K562 (cell line): ENCODE results near the gene HGD. TPM values are rescaled to one million over a fixed set of nuclear protein-coding genes. Genes with fewer than 3 reads are reported as not detected.

Experiments
- ATAC-seq: fragments of 200-7000 bp; cut with Tn5 transposase; 3 replicates; pipeline ENCODE4 v1.9.1; 2020; ENCODE audit warnings: moderate library complexity
- BruUV-seq: library from RNA; stranded (reverse); fragments of 400-500 nt; replicated peaks from 2 replicates; lab custom pipeline; 2021; lab: Mats Ljungman, UMichigan
- CTCF ChIA-PET: fragments of 300-600 bp; formaldehyde crosslinking; extraction: SDS; loops from one replicate; lab custom pipeline; 2021; ENCODE audit warnings: low intra/inter-chr PET ratio; lab: Yijun Ruan, JAX
- POLR2A ChIA-PET: fragments of 300-600, 350-650 bp; sonication (Branson Sonifier 250); formaldehyde crosslinking; extraction: SDS; loops from one replicate; lab custom pipeline; 2021; ENCODE audit warnings: antibody characterized with exemption, inconsistent platforms; lab: Yijun Ruan, JAX
- DNase-seq, 4 experiments: peaks; one replicate each; pipeline versions ENCODE4 v3.0.0 to v3.0.0-alpha.2; 2011 to 2018; ENCODE audit warnings: low spot score in 3 of 4, mixed read lengths in 3 of 4; ENCODE audit errors: extremely low read depth in 1 of 4
- FAIRE-seq: peaks from 2 replicates; lab custom pipeline; 2011; peaks lifted over from hg19 to GRCh38; lab: Jason Lieb, UNC
- H2AFZ ChIP-seq: 2 replicates; pipeline ENCODE4 v1.6.0; 2011; ENCODE audit warnings: low read depth, low read length, control low read depth, inconsistent platforms
- H3K27ac ChIP-seq: fragments of 200-600 bp; 3 replicates; pipeline ENCODE4 v1.8.0; 2011; ENCODE audit warnings: low read depth, mild to moderate bottlenecking, control low read depth, inconsistent platforms, low read length, moderate library complexity, mixed read lengths; ENCODE audit errors: extremely low read depth
- H3K27me3 ChIP-seq, 2 experiments: fragments of 300-600 bp in 1 of 2; 2 replicates in 1 of 2; 3 replicates in 1 of 2; pipeline versions ENCODE4 v1.6.0 to v1.8.0; 2011; ENCODE audit warnings: inconsistent platforms in 2 of 2, low read length in 2 of 2, mild to moderate bottlenecking in 1 of 2, mixed read lengths in 1 of 2, moderate library complexity in 1 of 2; ENCODE audit not compliant: control insufficient read depth in 2 of 2, insufficient read depth in 2 of 2
- H3K36me3 ChIP-seq: fragments of 300-600 bp; 3 replicates; pipeline ENCODE4 v1.8.0; 2011; ENCODE audit warnings: mild to moderate bottlenecking, low read length, inconsistent platforms; ENCODE audit not compliant: control insufficient read depth, insufficient read depth
- H3K4me1 ChIP-seq, 2 experiments: fragments of 200-600 bp in 1 of 2; replicated peaks in 1 of 2; 2 replicates in 1 of 2; 3 replicates in 1 of 2; pipeline versions ENCODE4 v1.5.1 to v1.8.0; 2011; ENCODE audit warnings: inconsistent platforms in 2 of 2, low read length in 2 of 2, mild to moderate bottlenecking in 1 of 2, mixed read lengths in 1 of 2, moderate library complexity in 1 of 2; ENCODE audit not compliant: control insufficient read depth in 2 of 2, insufficient read depth in 2 of 2
- H3K4me2 ChIP-seq: 2 replicates; pipeline ENCODE4 v1.6.1; 2011; ENCODE audit warnings: low read length, control low read depth, inconsistent platforms, mixed read lengths; ENCODE audit not compliant: insufficient read depth
- H3K4me3 ChIP-seq: fragments of 200-600 bp; sonication (generic), shearing (Covaris generic); 2 replicates; pipeline ENCODE4 v1.5.1; 2016; ENCODE audit warnings: control low read depth, inconsistent platforms
- H3K79me2 ChIP-seq: fragments of 200-600 bp; 3 replicates; pipeline ENCODE4 v1.8.0; 2011; ENCODE audit warnings: low read length, inconsistent platforms; ENCODE audit not compliant: control insufficient read depth, insufficient read depth
- H3K9ac ChIP-seq, 2 experiments: 2 replicates each; pipeline versions ENCODE4 v1.6.0 to v1.6.1; 2011; ENCODE audit warnings: low read depth in 2 of 2, low read length in 2 of 2, control low read depth in 1 of 2, inconsistent platforms in 1 of 2, mild to moderate bottlenecking in 1 of 2, mixed read lengths in 1 of 2; ENCODE audit not compliant: insufficient read depth in 1 of 2
- H3K9me1 ChIP-seq: one replicate; pipeline ENCODE4 v1.6.0; 2011; ENCODE audit warnings: inconsistent platforms, mild to moderate bottlenecking, low read length, moderate library complexity; ENCODE audit not compliant: control insufficient read depth, insufficient read depth
- H3K9me3 ChIP-seq: replicated peaks from 2 replicates; pipeline ENCODE4 v1.5.1; 2011; ENCODE audit warnings: low read depth, low read length, inconsistent platforms; ENCODE audit not compliant: control insufficient read depth, insufficient read depth
- H4K20me1 ChIP-seq: replicated peaks from 2 replicates; pipeline ENCODE4 v1.6.1; 2011; ENCODE audit warnings: low read length, inconsistent platforms, mixed read lengths; ENCODE audit not compliant: control insufficient read depth, insufficient read depth
- ARID1B ChIP-seq: fragments of 450-650 bp; IDR thresholded peaks from 2 replicates; pipeline ENCODE4 v1.6.1; 2016; ENCODE audit warnings: antibody characterized with exemption, mild to moderate bottlenecking, inconsistent platforms
- BACH1 ChIP-seq: fragments of 200-800 bp; sonication (Bioruptor generic); IDR thresholded peaks from 2 replicates; pipeline ENCODE4 v1.6.1; 2016; ENCODE audit warnings: missing genetic modification characterization, missing compliant biosample characterization
- DACH1 ChIP-seq: fragments of 450-650 bp; IDR thresholded peaks from 2 replicates; pipeline ENCODE4 v1.6.1; 2018; ENCODE audit not compliant: partially characterized antibody
- GTF2E2 ChIP-seq: fragments of 200-800 bp; sonication (Bioruptor generic); IDR thresholded peaks from 2 replicates; pipeline ENCODE4 v1.6.1; 2016; ENCODE audit warnings: missing genetic modification characterization, missing compliant biosample characterization
- HMG20B ChIP-seq: fragments of 250-450 bp; sonication (Bioruptor Pico); IDR thresholded peaks from 2 replicates; pipeline ENCODE4 v1.5.0; 2021; ENCODE audit warnings: mild to moderate bottlenecking
- NEUROD1 ChIP-seq: fragments of 150-350 bp; IDR thresholded peaks from 2 replicates; pipeline ENCODE4 v1.6.1; 2014; ENCODE audit warnings: borderline replicate concordance, low read length, low read depth; ENCODE audit not compliant: partially characterized antibody
- NR2F6 ChIP-seq: fragments of 450-650 bp; formaldehyde crosslinking; IDR thresholded peaks from 2 replicates; pipeline ENCODE4 v1.4.0; 2020; ENCODE audit warnings: mild to moderate bottlenecking
- PHF21A ChIP-seq: fragments of 450-650 bp; IDR thresholded peaks from 2 replicates; pipeline ENCODE4 v1.6.1; 2017; ENCODE audit warnings: low read depth, borderline replicate concordance
- SIRT6 ChIP-seq: IDR thresholded peaks from one replicate; pipeline ENCODE4 v1.6.1; 2012; ENCODE audit warnings: low read depth, mild to moderate bottlenecking, control low read depth, inconsistent platforms, low read length, moderate library complexity
- SRSF9 ChIP-seq: fragments of 200-400 bp; formaldehyde crosslinking; IDR thresholded peaks from 2 replicates; pipeline ENCODE4 v1.6.1; 2017; ENCODE audit warnings: low read depth, low read length, borderline replicate concordance
- TGIF2 ChIP-seq: sonication (generic); formaldehyde crosslinking; IDR thresholded peaks from 2 replicates; pipeline ENCODE4 v1.8.1; 2022; ENCODE audit warnings: mild to moderate bottlenecking, missing genetic modification reagents, moderate library complexity
- WGBS: fragments of 100-300 bp; shearing (Covaris generic); methylation state at CpG from one replicate; pipeline ENCODE4 v1.1.6; 2016; ENCODE audit warnings: low coverage, mixed read lengths; ENCODE audit not compliant: insufficient coverage; ENCODE audit errors: missing lambda C conversion rate; 5-methylcytosine and 5-hydroxymethylcytosine counted together
- in situ Hi-C: fragments of 300-500 bp; cut with MboI; formaldehyde crosslinking; loops from 4 replicates; pipeline ENCODE4 v1.15.0; 2018; ENCODE audit warnings: inconsistent platforms, mixed read lengths
- intact Hi-C: fragments of 100-400 bp; cut with micrococcal nuclease; formaldehyde crosslinking; loops from 2 replicates; pipeline ENCODE4 v1.14.2; 2022
- polyA plus RNA-seq, 8 experiments: library from polyadenylated mRNA; depleted of rRNA in 4 of 8; stranded (reverse) in 5 of 8; unstranded in 3 of 8; fragments of >200 nt; fragmentation: Nextera tagmentation in 2 of 8; fragmentation: Illumina TruSeq in 1 of 8; extraction: Ambion mirVana in 2 of 8; extraction: Trizol in 1 of 8; gene quantifications; 2 replicates each; pipeline versions ENCODE4 v1.2.1 to v1.2.3, GENCODE V29; 2011 to 2014; ENCODE audit warnings: inconsistent platforms in 1 of 8, missing spikeins in 1 of 8
- total RNA-seq, 7 experiments: library from RNA; depleted of rRNA in 6 of 7; stranded (reverse); fragments of >200 nt in 6 of 7; fragmentation: Illumina TruSeq in 2 of 7; extraction: Trizol in 2 of 7; gene quantifications; 2 replicates each; pipeline versions ENCODE4 v1.2.1 to v1.2.3, GENCODE V29; 2011 to 2021; ENCODE audit warnings: low replicate concordance in 1 of 7
- TF ChIP-seq, protein P1 (sequence below): fragments of 450-650 bp; IDR thresholded peaks from one replicate; pipeline ENCODE4 v1.6.1; 2018; ENCODE audit warnings: mild to moderate bottlenecking, moderate library complexity; ENCODE audit not compliant: partially characterized antibody
- TF ChIP-seq, protein P2 (sequence below): sonication (generic); formaldehyde crosslinking; IDR thresholded peaks from 2 replicates; pipeline ENCODE4 v1.8.1; 2022; ENCODE audit warnings: missing genetic modification reagents

HGD gene
- total and polyA plus RNA-seq, 9 of the 15 experiments (the other 6 are each of a cell fraction or from before 2014, with no cell fraction given), result 0.08 to 0.25 (median 0.17) TPM; not detected in 4

DNA sequence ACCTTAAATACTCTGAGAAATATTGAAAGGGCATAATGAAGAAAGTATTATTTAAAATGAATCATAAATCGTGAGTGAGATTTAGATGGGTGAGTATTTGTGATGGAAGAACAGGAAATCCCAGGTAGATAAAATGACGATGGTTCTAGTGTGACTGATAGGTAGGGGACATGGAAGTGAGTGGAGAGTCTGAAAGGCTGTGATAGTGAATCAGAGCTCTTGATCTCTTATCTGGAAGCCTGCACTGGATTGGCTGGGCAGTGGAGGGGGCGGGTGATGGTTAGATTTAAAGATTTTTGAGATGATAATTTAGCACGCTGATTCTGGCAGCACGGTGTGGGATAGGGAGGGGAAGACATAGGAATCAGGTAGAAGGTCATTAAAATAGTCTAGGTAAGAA lies 20.1 kb downstream of the HGD start:
- Histone ChIP-seq H3K4me2 (no peak overlapping the region), H3K9me3 (no peaks in the 10 kb centered on the region), H4K20me1 (no peaks in the 10 kb centered on the region), H3K4me3 (no peak overlapping the region), H3K9ac (no peak overlapping the region), H2AFZ (no peak overlapping the region), H3K27ac (no peak overlapping the region), H3K4me1 (no peaks in the 10 kb centered on the region), H3K9me1 (no peaks in the 10 kb centered on the region), H3K79me2 (no peaks in the 10 kb centered on the region), H3K27me3 (no peaks in the 10 kb centered on the region), H3K36me3 (no peaks in the 10 kb centered on the region)
- FAIRE-seq, result no peak
- ChIA-PET POLR2A (no interaction called here), CTCF (no interaction called here)
- intact Hi-C loops (no loop called here), in situ Hi-C loops (no loop called here)
- no TSS peak for BruUV-seq
- WGBS, result 5% methylated on average over 4 of the region's 5 CpGs
- ATAC-seq, result no peak
- DNase-seq, result no peak
- TF ChIP-seq SRSF9 (no peak), NR2F6 (CRISPR knock-in tag) (no peak), DACH1 (no peak), TGIF2 (CRISPR knock-in tag) (no peak), ARID1B (no peak), BACH1 (no peak), HMG20B (CRISPR knock-in tag) (no peak), PHF21A (no peak), GTF2E2 (no peak), SIRT6 (no peak), NEUROD1 (no peak)
- TF ChIP-seq, protein P1, sequence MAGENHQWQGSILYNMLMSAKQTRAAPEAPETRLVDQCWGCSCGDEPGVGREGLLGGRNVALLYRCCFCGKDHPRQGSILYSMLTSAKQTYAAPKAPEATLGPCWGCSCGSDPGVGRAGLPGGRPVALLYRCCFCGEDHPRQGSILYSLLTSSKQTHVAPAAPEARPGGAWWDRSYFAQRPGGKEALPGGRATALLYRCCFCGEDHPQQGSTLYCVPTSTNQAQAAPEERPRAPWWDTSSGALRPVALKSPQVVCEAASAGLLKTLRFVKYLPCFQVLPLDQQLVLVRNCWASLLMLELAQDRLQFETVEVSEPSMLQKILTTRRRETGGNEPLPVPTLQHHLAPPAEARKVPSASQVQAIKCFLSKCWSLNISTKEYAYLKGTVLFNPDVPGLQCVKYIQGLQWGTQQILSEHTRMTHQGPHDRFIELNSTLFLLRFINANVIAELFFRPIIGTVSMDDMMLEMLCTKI, result no peak
- TF ChIP-seq, protein P2, sequence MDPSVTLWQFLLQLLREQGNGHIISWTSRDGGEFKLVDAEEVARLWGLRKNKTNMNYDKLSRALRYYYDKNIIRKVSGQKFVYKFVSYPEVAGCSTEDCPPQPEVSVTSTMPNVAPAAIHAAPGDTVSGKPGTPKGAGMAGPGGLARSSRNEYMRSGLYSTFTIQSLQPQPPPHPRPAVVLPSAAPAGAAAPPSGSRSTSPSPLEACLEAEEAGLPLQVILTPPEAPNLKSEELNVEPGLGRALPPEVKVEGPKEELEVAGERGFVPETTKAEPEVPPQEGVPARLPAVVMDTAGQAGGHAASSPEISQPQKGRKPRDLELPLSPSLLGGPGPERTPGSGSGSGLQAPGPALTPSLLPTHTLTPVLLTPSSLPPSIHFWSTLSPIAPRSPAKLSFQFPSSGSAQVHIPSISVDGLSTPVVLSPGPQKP (CRISPR knock-in tag), result no peak
